ENCODE data around the gene SMIM8.

Gene SMIM8

DNA sequence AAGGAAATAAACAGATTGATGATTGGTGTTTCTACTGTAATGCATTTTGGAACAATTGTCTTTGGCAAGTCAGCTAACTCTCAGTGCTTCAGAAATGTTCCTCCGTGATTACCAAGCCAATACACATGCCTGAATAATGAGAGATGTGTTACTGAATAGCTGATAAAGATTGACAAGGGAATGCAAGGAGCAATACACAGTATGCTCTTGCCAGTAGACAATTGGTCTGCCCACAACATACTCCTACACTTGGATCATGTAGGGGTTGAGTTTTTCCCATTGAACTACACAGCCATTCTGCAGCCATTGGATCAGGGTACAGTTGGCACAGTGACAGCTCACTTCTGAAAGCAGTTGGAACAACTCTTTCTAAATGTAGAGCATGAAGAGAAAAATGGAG lies 12.3 kb downstream of the SMIM8 start:
- DNase-seq (ENCODE audit: low read depth): no peak

DNA sequence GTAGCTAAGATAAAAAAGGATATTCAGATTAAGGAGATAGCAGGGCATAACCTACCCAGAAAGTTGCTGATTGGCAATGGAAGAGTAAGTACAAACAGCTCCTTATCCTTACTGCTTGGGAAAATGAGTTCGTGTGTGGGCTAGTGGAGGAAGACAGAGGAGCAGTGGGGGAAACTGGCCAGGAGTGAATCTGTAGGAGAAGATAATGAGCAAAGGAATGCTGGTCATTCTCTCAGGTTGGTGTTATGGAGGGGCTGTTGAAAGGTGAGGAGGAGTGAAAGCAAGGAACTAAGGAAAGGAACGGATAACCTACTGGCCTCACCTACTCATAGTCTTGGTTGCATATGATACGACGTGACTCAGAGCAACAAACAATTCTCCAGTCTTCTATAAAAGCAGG lies 14.0 kb downstream of the SMIM8 start:
- DNase-seq (ENCODE audit: low read depth): no peak

DNA sequence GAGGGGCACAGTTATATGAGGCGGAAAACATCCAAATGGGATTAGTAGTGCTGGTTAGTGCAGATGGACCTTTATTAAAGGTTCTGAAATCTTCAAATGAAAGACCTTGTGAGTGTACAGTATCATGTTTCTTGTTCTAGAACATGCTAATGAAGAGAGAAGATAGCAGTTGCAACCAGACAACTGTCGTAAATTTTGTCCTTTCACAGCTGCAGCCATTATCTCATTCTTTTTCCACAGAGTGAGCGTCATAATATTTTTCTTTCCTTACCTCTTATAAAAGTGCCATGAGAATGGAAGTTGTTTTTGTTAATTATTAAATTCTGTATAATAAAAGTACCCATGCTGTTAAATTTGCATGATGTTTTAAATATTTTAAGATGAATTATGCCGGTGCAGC lies 17.8 kb downstream of the SMIM8 start:
- no peak for DNase-seq (ENCODE audit: low read depth)

DNA sequence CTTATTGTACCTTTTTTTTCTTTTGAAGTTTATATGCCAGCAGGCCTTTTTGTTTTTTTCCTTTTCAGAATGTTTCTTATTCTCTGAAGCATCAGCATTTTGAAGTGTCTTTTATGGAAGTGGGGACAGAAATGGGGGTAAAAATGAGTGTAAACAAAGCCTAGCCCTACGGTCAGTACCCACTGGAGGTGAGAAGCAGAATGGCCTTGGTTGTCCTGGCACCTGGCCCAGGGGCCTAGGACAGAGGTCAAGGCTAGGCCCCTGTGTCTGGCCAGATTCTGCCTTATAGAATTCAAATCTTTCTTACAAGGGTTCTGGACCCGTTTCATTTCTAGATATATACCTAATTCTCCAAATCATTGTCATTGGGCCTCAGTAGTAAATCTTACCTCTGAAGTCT lies 18.8 kb downstream of the SMIM8 start:
- no peak for DNase-seq (ENCODE audit: low read depth)

DNA sequence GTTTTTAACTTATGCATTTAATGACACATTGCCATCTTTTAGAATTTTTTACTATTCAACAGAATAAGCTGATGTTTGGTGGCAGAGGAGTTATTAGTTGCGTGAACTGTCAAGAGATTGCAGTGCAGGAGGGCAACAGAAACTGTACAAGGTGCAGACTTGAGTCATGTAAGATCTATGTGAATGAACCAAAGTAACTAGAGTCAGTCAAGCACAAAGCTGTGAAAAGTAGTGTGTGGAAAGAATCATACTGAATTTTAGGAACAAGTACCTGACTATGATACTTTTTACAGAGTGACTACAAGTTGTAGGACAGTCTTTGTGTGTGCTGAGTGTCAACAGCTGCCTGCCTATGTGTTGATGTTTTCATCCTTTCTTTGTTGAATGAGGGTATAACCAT lies 19.5 kb downstream of the SMIM8 start:
- no peak for DNase-seq (ENCODE audit: low read depth)

DNA sequence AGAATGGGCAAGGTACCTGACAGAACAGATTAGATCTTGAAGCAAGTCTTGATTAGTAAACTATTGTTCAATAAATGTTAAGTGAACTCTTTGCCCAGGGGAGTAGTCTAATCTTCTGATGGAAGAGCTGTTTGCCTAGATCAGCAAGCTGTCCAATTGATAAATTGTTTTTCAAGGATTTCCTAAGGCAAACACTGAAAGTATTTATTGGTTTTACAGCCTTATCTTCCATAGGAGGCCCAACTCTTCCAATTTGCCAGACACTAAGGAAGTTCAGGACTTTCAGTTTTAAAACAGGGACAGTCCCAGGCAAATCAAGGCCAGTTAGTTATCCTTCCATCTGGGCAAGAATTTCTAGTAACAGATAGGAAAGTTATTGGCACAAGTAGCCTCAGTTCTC lies 20.4 kb downstream of the SMIM8 start:
- DNase-seq (ENCODE audit: low read depth): no peak

GRCh38 chr6:87344731-87345130 lies 22.3 kb downstream of the SMIM8 start, which contains the start of gene C6orf163:
Gene C6orf163 (plus strand): TSS chr6:87344813. CDS start chr6:87345100, 287 bp downstream.
- no peak for DNase-seq (ENCODE audit: low read depth)

GRCh38 chr6:87346700-87347099 lies 24.3 kb downstream of the SMIM8 start:
- DNase-seq (ENCODE audit: low read depth): no peak

DNA sequence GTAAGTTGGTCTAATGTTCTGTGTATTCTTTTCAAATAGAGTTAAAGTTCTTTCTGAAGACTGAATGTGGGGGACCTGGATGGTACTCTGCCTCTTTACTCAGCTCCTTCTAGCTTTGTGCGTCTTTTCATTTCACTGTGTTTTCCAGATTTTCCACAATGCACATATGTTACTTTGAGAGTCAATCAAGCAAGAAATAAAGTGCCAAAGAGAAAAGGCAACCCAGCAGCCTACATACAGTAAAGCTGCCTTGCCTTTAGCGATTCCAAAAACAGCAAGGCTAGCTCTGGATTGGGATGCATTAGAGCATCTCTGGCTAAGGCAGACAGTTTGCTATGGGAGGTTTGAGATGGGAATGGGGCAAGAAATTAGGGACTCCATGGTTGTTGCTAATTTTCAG lies 27.5 kb downstream of the SMIM8 start:
- no peak for DNase-seq (ENCODE audit: low read depth)

DNA sequence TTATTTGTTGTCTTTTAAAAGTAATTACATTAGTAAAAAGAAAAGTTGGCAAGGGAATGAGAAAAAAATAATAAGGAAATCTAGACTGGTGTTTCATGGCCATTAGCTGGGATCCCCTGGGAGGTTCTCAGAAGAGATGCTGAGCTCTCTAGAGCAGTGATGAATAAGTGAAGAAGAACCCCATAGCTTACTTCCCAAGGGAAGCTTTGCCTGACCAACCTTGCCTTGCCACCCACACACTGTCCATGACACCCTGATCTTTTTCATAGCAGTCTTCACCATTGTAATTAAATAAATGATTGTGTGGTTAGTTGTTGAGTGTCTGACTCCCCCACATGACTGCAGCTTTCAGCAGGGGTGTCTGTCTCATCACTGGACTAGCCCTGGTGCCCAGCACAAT lies 28.1 kb downstream of the SMIM8 start:
- no peak for DNase-seq (ENCODE audit: low read depth)

GRCh38 chr6:87351583-87351982 lies 29.2 kb downstream of the SMIM8 start:
- no peak for DNase-seq (ENCODE audit: low read depth)

DNA sequence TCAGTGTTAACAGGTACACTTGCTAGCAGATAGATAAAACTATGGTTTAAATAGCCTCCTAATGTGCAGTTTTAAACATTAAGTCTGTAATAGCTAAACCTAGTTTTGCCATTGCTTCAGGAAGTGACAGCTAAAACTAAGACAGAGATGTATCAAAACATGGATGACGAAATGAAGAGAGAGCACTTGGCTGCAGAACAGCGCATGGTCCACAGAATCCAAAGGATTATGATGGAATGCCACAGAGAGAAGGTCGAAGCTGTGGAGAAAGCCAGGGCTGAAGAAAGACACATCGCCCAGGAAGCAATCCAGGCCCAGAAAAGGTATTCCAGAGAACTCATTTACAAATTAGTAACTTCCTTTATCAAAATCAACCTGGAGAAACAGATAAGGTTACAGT lies 33.8 kb downstream of the SMIM8 start:
- DNase-seq (ENCODE audit: low read depth): no peak

DNA sequence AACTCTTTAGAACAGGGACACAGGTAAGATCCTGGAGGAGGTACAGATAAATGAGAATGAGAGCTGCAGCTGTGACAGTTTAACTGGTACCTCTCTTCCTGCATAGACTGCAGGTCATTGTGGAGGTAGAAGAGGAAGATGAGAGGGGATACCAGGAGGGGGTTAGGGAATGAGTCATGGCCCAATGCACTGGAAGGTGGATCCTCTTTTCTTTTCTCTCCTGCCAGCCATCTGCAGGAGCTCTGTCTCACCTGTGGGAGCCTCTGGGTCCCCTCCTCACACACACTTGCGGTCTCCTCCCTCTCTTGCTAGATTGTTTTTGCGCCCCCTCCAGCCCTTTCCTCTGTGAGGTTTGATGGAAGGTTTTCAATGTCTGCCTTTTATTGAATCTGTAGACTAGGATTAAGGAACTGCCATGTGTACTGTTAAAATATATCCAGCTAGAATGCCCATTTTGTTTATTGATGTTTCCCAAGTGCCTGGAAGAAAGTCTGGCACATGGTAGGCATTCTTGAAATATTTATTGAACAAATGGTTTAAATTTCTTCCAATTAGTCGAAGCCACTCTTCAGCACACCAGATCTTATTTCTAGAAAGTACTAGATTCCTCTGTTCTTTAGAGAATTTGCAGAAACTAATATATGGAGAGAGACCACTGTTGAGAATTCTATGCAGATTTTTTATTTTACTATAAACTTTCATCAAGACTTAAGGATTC lies 35.2 kb downstream of the SMIM8 start:
- DNase-seq (ENCODE audit: low read depth): no peak

DNA sequence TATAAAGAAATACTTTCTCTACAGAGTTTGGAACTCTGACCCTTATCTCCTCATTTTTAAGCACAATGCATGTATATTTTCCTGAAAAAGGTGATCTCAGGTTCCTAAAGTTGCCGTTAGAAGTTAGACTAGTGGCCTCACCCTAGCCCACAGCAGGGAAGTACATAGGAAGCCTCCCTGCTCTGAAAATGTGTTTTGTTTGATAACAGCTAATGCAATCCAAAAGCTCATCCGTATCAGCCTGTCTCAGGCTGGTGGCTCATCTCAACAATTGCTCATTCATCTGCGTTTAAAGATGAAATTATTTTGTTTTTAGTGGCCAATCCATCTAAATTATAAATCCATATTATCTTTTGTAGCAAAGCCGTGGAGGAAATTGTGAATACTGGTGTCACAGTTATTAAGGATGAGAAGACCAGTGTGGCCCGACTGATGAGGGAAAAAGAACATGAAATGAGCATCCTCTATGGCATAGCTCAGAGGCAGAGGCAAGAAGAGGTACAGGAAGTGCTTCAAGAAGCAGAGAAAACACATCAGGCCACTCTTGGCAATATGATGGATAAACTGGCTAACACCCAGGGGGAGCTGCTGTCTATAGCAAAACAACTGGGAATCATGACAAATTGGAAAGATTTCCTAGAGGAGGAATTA lies 42.3 kb downstream of the SMIM8 start:
- DNase-seq (ENCODE audit: low read depth): no peak

DNA sequence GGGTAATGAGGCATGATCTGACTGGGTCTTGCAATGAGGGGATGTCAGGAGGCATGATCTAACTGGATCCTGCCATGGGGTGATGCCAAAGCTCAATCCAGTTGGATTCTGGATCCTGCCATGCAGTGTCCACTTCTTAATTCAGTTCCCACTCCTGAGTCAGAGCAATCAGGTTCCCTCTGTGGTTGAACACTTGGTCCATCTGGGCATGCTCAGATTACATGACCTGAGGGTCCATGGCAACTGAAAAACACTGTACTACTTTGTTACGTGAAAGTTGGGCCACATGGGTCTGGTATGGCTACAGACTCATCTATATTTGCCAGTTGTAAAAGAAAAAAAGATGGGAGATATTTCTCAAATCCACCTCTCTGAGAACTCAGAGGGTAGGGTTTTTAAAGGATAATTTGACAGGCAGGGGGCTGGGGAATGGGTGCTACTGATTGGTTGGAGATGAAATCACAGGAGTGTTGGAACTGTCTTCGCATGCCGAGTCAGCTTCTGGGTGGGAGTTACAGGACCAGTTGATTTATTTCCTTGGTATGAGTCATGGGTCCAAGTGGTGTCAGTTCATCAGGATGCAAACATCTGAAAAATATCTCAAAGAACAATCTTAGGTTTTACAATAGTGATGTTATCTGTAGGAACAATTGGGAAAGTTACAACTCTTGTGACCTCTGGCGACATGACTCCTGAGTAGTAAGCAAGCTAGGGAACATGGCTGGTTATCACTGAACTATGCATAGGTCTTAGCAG lies 43.9 kb downstream of the SMIM8 start:
- no peak for DNase-seq (ENCODE audit: low read depth)

GRCh38 chr6:87366899-87367298 lies 44.5 kb downstream of the SMIM8 start:
- no peak for DNase-seq (ENCODE audit: low read depth)

GRCh38 chr6:87373377-87373776 lies 51.0 kb downstream of the SMIM8 start:
- DNase-seq (ENCODE audit: low read depth): no peak

DNA sequence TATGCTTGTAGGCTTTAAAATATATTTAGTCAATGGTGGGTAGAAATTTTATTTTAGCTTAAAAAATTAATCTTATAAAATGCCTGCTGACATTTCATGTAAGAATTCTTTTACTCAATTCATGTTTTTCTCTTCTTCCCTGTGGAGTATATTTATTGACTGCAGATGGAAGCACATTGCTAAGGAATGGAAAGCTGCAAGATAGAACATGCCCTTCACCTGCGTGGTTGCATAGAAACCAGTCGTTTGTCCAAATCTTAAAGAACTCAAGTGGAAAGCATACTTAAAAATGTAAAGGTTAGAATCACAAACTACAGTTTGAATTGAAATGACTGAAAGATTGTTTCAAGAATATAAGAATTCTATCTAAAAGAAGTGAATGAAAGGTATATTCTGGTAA lies 52.9 kb downstream of the SMIM8 start:
- DNase-seq (ENCODE audit: low read depth): no peak

DNA sequence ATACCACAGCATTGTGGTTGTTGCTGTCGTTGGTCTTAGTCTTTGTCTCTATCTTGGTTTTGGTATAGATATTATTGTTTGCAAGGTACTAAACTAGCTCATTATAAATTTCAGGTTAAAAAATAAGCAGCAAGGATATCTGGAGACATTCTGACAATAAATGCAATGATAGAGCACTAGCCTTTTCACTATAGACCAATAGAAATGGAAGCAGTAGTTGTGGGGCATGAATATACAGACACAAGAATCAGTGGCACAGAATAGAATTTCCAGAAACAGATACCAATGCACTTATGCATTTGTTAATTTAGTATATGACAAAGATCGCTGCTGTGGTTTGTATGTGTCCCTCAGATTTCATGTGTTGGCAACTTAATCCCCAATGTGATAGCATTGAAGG lies 54.3 kb downstream of the SMIM8 start:
- DNase-seq (ENCODE audit: low read depth): no peak

DNA sequence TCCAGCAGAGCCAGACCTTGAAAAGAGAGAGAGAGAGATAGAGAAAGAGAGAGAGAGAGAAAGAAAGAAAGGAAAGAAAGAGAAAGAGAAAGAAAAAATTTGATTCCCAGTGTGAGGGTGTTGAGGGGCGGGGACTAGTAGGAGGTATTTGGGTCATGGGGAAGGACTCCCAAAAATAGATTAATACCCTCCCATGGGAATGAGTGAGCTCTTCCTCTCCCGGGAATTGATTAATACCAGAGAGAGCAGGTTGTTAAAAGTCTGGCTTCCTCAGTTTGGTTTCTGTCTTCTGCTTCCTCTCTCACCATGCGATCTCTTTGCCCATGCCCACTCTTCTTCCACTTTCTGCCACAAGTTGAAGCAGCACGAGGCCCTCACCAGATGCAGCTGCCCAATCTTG lies 56.6 kb downstream of the SMIM8 start:
- DNase-seq (ENCODE audit: low read depth): no peak

- no peak for DNase-seq (ENCODE audit: low read depth)
Observed at GRCh38 chr6:87382861-87383260, 60.5 kb downstream of the SMIM8 start.

- DNase-seq (ENCODE audit: low read depth): no peak
Observed at GRCh38 chr6:87384038-87384437, 61.6 kb downstream of the SMIM8 start.

GRCh38 chr6:87384449-87384848 lies 62.1 kb downstream of the SMIM8 start:
- no peak for DNase-seq (ENCODE audit: low read depth)
